Measurements from ENCODE around the gene SMTNL1. TPM values are rescaled to one million over a fixed set of nuclear protein-coding genes. Genes with fewer than 3 reads are reported as not detected.

SMTNL1 gene, protein sequence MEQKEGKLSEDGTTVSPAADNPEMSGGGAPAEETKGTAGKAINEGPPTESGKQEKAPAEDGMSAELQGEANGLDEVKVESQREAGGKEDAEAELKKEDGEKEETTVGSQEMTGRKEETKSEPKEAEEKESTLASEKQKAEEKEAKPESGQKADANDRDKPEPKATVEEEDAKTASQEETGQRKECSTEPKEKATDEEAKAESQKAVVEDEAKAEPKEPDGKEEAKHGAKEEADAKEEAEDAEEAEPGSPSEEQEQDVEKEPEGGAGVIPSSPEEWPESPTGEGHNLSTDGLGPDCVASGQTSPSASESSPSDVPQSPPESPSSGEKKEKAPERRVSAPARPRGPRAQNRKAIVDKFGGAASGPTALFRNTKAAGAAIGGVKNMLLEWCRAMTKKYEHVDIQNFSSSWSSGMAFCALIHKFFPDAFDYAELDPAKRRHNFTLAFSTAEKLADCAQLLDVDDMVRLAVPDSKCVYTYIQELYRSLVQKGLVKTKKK
- total RNA-seq (not detected), polyA plus RNA-seq (not detected)
- long read RNA-seq, donor 1: 0 reads
- long read RNA-seq, donor 2: 0 reads

DNA sequence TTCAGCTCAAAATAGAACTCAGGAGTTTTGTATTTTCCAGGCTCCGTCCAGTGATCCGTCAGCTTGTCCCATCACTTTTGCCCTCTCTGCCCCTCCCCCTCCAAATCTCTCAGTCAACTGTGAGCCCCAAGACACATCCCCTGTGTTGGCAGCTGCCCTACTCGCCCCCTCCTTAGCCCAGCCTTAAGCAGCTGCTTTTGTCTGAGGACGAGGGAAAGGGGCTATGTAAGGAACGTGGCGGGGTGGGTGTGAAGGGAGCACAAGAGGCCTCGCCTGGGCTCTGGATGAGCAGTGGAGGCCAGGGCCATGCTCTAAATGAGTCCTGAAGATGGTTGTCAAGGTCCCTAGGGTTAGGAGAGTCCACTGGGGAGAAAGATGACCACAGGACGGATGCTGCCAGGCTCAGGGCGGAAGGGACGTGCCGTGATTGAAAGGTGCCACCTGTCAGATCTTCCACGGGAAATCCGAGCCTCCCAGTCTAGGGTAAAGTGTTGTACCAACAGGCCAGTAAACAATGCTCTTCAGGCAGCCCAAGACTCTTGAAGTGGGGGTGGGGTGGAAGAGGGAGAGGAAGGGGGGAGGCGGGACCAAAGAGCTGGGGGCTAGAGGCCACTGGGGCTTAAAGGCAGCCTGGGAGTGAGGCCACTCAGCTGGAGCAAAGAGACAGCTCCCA lies at the start of gene SMTNL1:
SMTNL1 (plus strand) TSS at position 649 of the 673 bp plus-strand sequence. CDS start 5,048 bp downstream, outside the sequence.
- TF ChIP-seq, protein P1, sequence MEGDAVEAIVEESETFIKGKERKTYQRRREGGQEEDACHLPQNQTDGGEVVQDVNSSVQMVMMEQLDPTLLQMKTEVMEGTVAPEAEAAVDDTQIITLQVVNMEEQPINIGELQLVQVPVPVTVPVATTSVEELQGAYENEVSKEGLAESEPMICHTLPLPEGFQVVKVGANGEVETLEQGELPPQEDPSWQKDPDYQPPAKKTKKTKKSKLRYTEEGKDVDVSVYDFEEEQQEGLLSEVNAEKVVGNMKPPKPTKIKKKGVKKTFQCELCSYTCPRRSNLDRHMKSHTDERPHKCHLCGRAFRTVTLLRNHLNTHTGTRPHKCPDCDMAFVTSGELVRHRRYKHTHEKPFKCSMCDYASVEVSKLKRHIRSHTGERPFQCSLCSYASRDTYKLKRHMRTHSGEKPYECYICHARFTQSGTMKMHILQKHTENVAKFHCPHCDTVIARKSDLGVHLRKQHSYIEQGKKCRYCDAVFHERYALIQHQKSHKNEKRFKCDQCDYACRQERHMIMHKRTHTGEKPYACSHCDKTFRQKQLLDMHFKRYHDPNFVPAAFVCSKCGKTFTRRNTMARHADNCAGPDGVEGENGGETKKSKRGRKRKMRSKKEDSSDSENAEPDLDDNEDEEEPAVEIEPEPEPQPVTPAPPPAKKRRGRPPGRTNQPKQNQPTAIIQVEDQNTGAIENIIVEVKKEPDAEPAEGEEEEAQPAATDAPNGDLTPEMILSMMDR (IDR thresholded peaks at IDR 0.05 in 8 of 11, conservative IDR thresholded peaks at IDR 0.05 in 3 of 11): no peak
- TF ChIP-seq POLR2AphosphoS5 (IDR thresholded peaks at IDR 0.05) (no peak), POLR2A (IDR thresholded peaks at IDR 0.05) (no peak)

DNA sequence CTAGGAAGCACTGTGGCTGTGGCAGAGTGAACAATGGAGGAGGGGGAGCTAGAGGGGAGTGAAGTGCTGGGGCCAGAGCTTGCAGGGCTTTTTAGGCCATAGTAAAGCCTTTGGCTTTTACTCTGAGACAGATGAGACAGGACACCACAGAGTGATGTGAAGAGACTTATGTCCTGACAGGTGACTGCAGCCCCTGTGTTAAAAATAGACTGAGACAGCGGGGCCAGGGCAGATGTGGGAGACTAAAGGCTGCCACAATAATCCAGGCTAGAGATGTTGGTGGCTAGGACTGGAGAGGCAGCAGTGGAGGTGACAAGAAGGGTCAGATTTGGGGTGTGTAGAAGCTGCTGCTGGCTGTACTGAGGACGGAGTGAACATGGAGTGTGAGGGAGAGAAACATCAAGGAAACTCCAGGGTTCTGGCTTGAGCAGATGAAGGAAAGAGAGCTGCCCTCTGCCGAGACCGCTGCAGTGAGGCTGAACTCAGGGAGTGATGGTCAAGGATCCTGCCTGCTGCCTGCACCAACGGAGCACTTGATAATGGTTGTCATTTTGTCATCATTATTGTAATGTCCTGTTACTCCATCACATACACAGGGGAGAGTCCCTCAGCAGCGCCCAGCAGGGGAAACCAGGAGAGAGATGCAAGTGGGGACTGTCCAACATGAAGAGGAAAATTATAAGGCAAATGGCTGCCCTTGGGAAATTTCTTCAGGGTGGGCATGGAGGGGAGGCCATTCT lies 49.3 kb upstream of the SMTNL1 start:
- Histone ChIP-seq H3K27me3 (replicated peaks in 1 of 7) (peaks cover 0 to 26% (median 7%) of the 10 kb centered on the region in 7 donors), H3K4me1 (peaks cover 2 to 39% (median 24%) of the 10 kb centered on the region in 6 donors), H3K9me3 (no peaks in the 10 kb centered on the region), H3K27ac (no peak overlapping the region), H3K36me3 (peaks cover 0 to 78% (median 28%) of the 10 kb centered on the region in 6 donors), H3K4me3 (no peak overlapping the region)
- DNase-seq: no peak
- TF ChIP-seq, protein P1 (IDR thresholded peaks at IDR 0.05 in 8 of 11, conservative IDR thresholded peaks at IDR 0.05 in 3 of 11): no peak
- TF ChIP-seq POLR2AphosphoS5 (IDR thresholded peaks at IDR 0.05): no peak
- no peak for TF ChIP-seq POLR2A (IDR thresholded peaks at IDR 0.05)
- WGBS, 5 donors: 64 to 90% (median 75%) methylated on average over 6 of the region's 6 CpGs
- intact Hi-C loops (cut with DNase I; ENCODE audit: low total_unique reads): no loop called here

More for the DNA sequence above, at the start of gene SMTNL1:
- peak; percentile 23 for DNase-seq
- Histone ChIP-seq H3K4me1 (peaks cover 0 to 1% (median 0%) of the 10 kb centered on the region in 6 donors), H3K4me3 (no peak within 1 kb of the TSS), H3K27me3 (replicated peaks in 1 of 7) (no peaks in the 10 kb centered on the region), H3K36me3 (peaks cover 0 to 18% (median 0%) of the 10 kb centered on the region in 6 donors), H3K9me3 (no peaks in the 10 kb centered on the region), H3K27ac (no peak within 1 kb of the TSS)
- 78 to 88% (median 85%) methylated on average over 14 of the region's 14 CpGs for WGBS, 5 donors
- intact Hi-C loops (cut with DNase I; ENCODE audit: low total_unique reads): no loop called here

DNA sequence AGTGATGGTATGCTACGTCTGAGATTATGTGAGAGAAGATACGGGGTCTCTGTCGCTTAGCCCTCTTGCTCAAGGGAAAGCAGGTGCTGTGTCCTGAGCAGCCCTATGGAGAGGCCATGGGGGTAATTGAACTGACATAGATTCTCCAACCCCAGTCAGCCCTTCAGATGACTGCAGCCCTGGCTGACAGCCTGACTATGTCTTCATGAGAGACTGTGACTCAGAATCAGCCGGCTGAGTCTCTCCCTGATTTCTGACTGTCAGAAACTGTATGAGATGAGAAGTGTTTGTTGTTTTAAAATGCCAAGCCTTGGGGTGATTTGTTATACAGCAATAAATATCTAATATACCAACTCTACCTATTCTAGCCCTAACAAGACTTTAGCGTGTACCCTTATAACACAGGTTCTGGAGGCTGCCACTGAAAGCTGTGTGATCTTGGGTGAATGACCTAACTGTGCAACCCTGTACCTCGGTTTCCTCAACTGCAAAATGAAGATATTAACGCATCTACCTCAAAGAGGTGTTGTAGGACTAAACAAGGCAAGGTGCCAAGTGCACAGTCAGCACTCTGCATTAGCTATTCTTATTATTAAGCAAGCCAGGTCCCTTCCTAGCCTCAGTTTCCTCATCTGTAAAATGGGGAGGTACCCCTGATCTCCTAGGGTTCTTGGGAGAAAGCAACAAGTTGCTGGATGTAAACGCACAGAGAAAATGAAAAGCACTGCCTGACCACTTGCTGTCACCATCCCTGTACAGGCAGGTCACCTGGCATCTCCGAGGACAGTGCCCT lies 46.7 kb upstream of the SMTNL1 start:
- intact Hi-C loops (cut with DNase I; ENCODE audit: low total_unique reads): loop anchor here (5.0 kb wide), 1 partner anchor 37 kb away; no protein-coding TSS in a partner anchor
- H3K27me3 ChIP-seq (replicated peaks in 1 of 7): peaks cover 0 to under 1% (median 0%) of the 10 kb centered on the region in 7 donors
- DNase-seq: no peak
- WGBS, 5 donors: 88 to 97% (median 94%) methylated on average over 9 of the region's 9 CpGs
- TF ChIP-seq POLR2AphosphoS5 (IDR thresholded peaks at IDR 0.05): no peak
- TF ChIP-seq, protein P1 (IDR thresholded peaks at IDR 0.05 in 8 of 11, conservative IDR thresholded peaks at IDR 0.05 in 3 of 11): no peak
- no peak for TF ChIP-seq POLR2A (IDR thresholded peaks at IDR 0.05)
- no peak overlapping the region for H3K4me3 ChIP-seq
- H3K9me3 ChIP-seq: no peaks in the 10 kb centered on the region
- peaks cover 0 to 21% (median 4%) of the 10 kb centered on the region in 6 donors for H3K4me1 ChIP-seq
- H3K36me3 ChIP-seq: peaks cover 0 to 75% (median 12%) of the 10 kb centered on the region in 6 donors
- no peak overlapping the region for H3K27ac ChIP-seq
